H1 (cell line): ENCODE data around the gene CLCNKB. TPM values are rescaled to one million over a fixed set of nuclear protein-coding genes. Genes with fewer than 3 reads are reported as not detected.
A peak's percentile ranks its signal among the peaks of the same experiment; 100 is the strongest.

Experiments
- CTCF ChIA-PET: fragments of 300-600 bp; sonication (Branson Sonifier 250); formaldehyde crosslinking; loops from one replicate; lab custom pipeline; 2021; ENCODE audit not compliant: partially characterized antibody; lab: Charles Lee
- POLR2A ChIA-PET: fragments of 300-600 bp; sonication (Branson Sonifier 250); formaldehyde crosslinking; loops from one replicate; lab custom pipeline; 2021; ENCODE audit warnings: inconsistent platforms; ENCODE audit not compliant: partially characterized antibody; lab: Charles Lee
- DNase-seq, 2 experiments: peaks; one replicate each; pipeline versions ENCODE4 v3.0.0 to v3.0.0-alpha.2; 2010 to 2022; ENCODE audit warnings: low spot score in 2 of 2, low read depth in 1 of 2, mixed read lengths in 1 of 2
- FAIRE-seq: peaks from 2 replicates; lab custom pipeline; 2011; peaks lifted over from hg19 to GRCh38; lab: Jason Lieb, UNC
- H2AFZ ChIP-seq: 2 replicates; pipeline ENCODE4 v1.8.1; 2012; ENCODE audit warnings: low read length, inconsistent platforms
- H2AK5ac ChIP-seq: 2 replicates; pipeline ENCODE4 v1.6.1; 2013; ENCODE audit warnings: low read depth, low read length
- H2BK120ac ChIP-seq: replicated peaks from 2 replicates; pipeline ENCODE3; 2013; ENCODE audit warnings: low read depth, low read length, inconsistent platforms
- H2BK12ac ChIP-seq: 2 replicates; pipeline ENCODE4 v1.6.1; 2013; ENCODE audit warnings: low read depth, low read length
- H2BK15ac ChIP-seq: 2 replicates; pipeline ENCODE4 v1.6.1; 2013; ENCODE audit warnings: low read length
- H2BK20ac ChIP-seq: 2 replicates; pipeline ENCODE4 v1.6.1; 2013; ENCODE audit warnings: low read length
- H2BK5ac ChIP-seq: 2 replicates; pipeline ENCODE4 v1.6.1; 2013; ENCODE audit warnings: low read depth, low read length
- H3K14ac ChIP-seq: 2 replicates; pipeline ENCODE4 v1.6.1; 2013; ENCODE audit warnings: inconsistent platforms; ENCODE audit not compliant: insufficient read length
- H3K18ac ChIP-seq: 2 replicates; pipeline ENCODE4 v1.6.1; 2013; ENCODE audit warnings: low read length; ENCODE audit errors: extremely low read depth
- H3K23ac ChIP-seq: 2 replicates; pipeline ENCODE4 v1.6.1; 2013; ENCODE audit warnings: inconsistent platforms; ENCODE audit not compliant: insufficient read length
- H3K23me2 ChIP-seq: 2 replicates; pipeline ENCODE4 v1.6.1; 2013; ENCODE audit warnings: low read depth, low read length
- H3K27ac ChIP-seq: 2 replicates; pipeline ENCODE4 v1.6.1; 2011; ENCODE audit warnings: low read depth, low read length, inconsistent platforms
- H3K27me3 ChIP-seq, 4 experiments: replicated peaks in 1 of 4; 1 replicate in 1 of 4; 2 replicates in 3 of 4; pipeline versions ENCODE4 v1.6.1 to v1.8.1; 2011 to 2013; ENCODE audit warnings: low read length in 3 of 4, mild to moderate bottlenecking in 3 of 4, inconsistent platforms in 2 of 4, mixed read lengths in 2 of 4, moderate library complexity in 1 of 4; ENCODE audit not compliant: control insufficient read depth in 3 of 4, insufficient read depth in 3 of 4; ENCODE audit errors: extremely low read depth in 1 of 4
- H3K36me3 ChIP-seq, 4 experiments: 2 replicates each; pipeline versions ENCODE4 v1.6.1 to v1.8.1; 2011 to 2013; ENCODE audit warnings: mild to moderate bottlenecking in 4 of 4, low read length in 3 of 4, moderate library complexity in 2 of 4, control low read depth in 1 of 4, inconsistent platforms in 1 of 4; ENCODE audit not compliant: insufficient read depth in 4 of 4, control insufficient read depth in 2 of 4
- H3K4ac ChIP-seq: replicated peaks from 2 replicates; pipeline ENCODE3; 2013; ENCODE audit warnings: low read length, low read depth, mixed read lengths, inconsistent platforms; ENCODE audit not compliant: insufficient read length
- H3K4me1 ChIP-seq, 4 experiments: replicated peaks in 1 of 4; 1 replicate in 1 of 4; 2 replicates in 3 of 4; pipeline versions ENCODE4 v1.6.1 to v1.8.1; 2011 to 2013; ENCODE audit warnings: low read length in 3 of 4, inconsistent platforms in 2 of 4, mixed read lengths in 1 of 4; ENCODE audit not compliant: insufficient read depth in 4 of 4, control insufficient read depth in 3 of 4
- H3K4me2 ChIP-seq, 2 experiments: 2 replicates each; pipeline versions ENCODE4 v1.6.1 to v1.8.1; 2011 to 2013; ENCODE audit warnings: low read depth in 2 of 2, low read length in 2 of 2, control low read depth in 1 of 2, inconsistent platforms in 1 of 2, mild to moderate bottlenecking in 1 of 2; ENCODE audit not compliant: insufficient read depth in 1 of 2
- H3K4me3 ChIP-seq, 4 experiments: fragments of 200-600, 300-600 bp in 1 of 4; sonication (generic), shearing (Covaris generic), sonication (Bioruptor Twin) in 1 of 4; 2 replicates each; pipeline versions ENCODE4 v1.5.1 to v1.8.1; 2011 to 2016; ENCODE audit warnings: low read length in 4 of 4, low read depth in 3 of 4, control low read depth in 2 of 4, inconsistent platforms in 2 of 4, mild to moderate bottlenecking in 2 of 4, mixed read lengths in 1 of 4, moderate library complexity in 1 of 4; ENCODE audit not compliant: insufficient read depth in 2 of 4; ENCODE audit errors: extremely low read depth in 1 of 4
- H3K56ac ChIP-seq: replicated peaks from 2 replicates; pipeline ENCODE3; 2013; ENCODE audit warnings: low read depth, mild to moderate bottlenecking, mixed read lengths, low read length, inconsistent platforms; ENCODE audit not compliant: insufficient read length
- H3K79me1 ChIP-seq: 2 replicates; pipeline ENCODE4 v1.6.1; 2013; ENCODE audit warnings: low read depth, low read length, control low read depth
- H3K79me2 ChIP-seq, 2 experiments: 2 replicates each; pipeline versions ENCODE4 v1.6.1 to v1.8.1; 2012 to 2013; ENCODE audit warnings: low read length in 2 of 2, mild to moderate bottlenecking in 2 of 2, inconsistent platforms in 1 of 2; ENCODE audit not compliant: insufficient read depth in 2 of 2, control insufficient read depth in 1 of 2
- H3K9ac ChIP-seq, 4 experiments: replicated peaks in 1 of 4; 1 replicate in 1 of 4; 2 replicates in 3 of 4; pipeline versions ENCODE4 v1.6.1 to v1.8.1; 2011 to 2013; ENCODE audit warnings: low read depth in 3 of 4, low read length in 3 of 4, control low read depth in 2 of 4, mild to moderate bottlenecking in 2 of 4, moderate library complexity in 2 of 4, inconsistent platforms in 1 of 4; ENCODE audit errors: extremely low read depth in 1 of 4
- H3K9me3 ChIP-seq, 2 experiments: 2 replicates each; pipeline versions ENCODE4 v1.6.1 to v1.8.1; 2012 to 2013; ENCODE audit warnings: mild to moderate bottlenecking in 2 of 2, moderate library complexity in 2 of 2, control low read depth in 1 of 2, inconsistent platforms in 1 of 2, low read depth in 1 of 2, low read length in 1 of 2, mixed read lengths in 1 of 2; ENCODE audit not compliant: insufficient read depth in 2 of 2
- H4K20me1 ChIP-seq, 2 experiments: replicated peaks in 1 of 2; 2 replicates each; pipeline versions ENCODE3 to v1.8.1; 2011 to 2013; ENCODE audit warnings: inconsistent platforms in 2 of 2, low read length in 2 of 2, mild to moderate bottlenecking in 1 of 2; ENCODE audit not compliant: insufficient read depth in 2 of 2, control insufficient read depth in 1 of 2
- H4K5ac ChIP-seq: 2 replicates; pipeline ENCODE4 v1.6.1; 2013; ENCODE audit warnings: low read length, low read depth, mixed read lengths, inconsistent platforms; ENCODE audit not compliant: insufficient read length
- H4K8ac ChIP-seq: 2 replicates; pipeline ENCODE4 v1.8.0; 2013; ENCODE audit warnings: mild to moderate bottlenecking, moderate library complexity, low read length, inconsistent platforms; ENCODE audit not compliant: insufficient read depth; ENCODE audit errors: extremely low read depth
- H4K91ac ChIP-seq: replicated peaks from 2 replicates; pipeline ENCODE3; 2013; ENCODE audit warnings: low read length, mixed read lengths, inconsistent platforms; ENCODE audit not compliant: insufficient read length
- GABPA ChIP-seq: IDR thresholded peaks from 2 replicates; pipeline ENCODE4 v1.6.1; 2011; ENCODE audit warnings: mild to moderate bottlenecking, low read length, moderate library complexity, borderline replicate concordance; ENCODE audit not compliant: insufficient read depth
- JUN ChIP-seq: IDR thresholded peaks from 2 replicates; pipeline ENCODE4 v1.6.1; 2011; ENCODE audit warnings: low read depth, mild to moderate bottlenecking, improper control_type of control experiment, low read length
- RAD21 ChIP-seq, 2 experiments: IDR thresholded peaks in 1 of 2; conservative IDR thresholded peaks in 1 of 2; 2 replicates each; pipeline ENCODE4 v1.6.1; 2011; ENCODE audit warnings: low read depth in 2 of 2, low read length in 2 of 2, improper control_type of control experiment in 1 of 2, inconsistent platforms in 1 of 2, mild to moderate bottlenecking in 1 of 2, moderate library complexity in 1 of 2
- TEAD4 ChIP-seq: IDR thresholded peaks from 2 replicates; pipeline ENCODE4 v1.6.1; 2012; ENCODE audit warnings: low read depth, low read length, inconsistent platforms, mixed read lengths
- YY1 ChIP-seq: IDR thresholded peaks from 2 replicates; pipeline ENCODE4 v1.6.1; 2011; ENCODE audit warnings: low read depth, mild to moderate bottlenecking, low read length
- WGBS, 2 experiments: shearing (Covaris generic) in 1 of 2; methylation state at CpG; one replicate each; pipeline versions ENCODE4 v1.1.6 to v1.1.7; 2013 to 2015; ENCODE audit warnings: low lambda C conversion rate in 2 of 2, mixed read lengths in 2 of 2, inconsistent platforms in 1 of 2, low coverage in 1 of 2, missing lambda C conversion rate in 1 of 2; ENCODE audit not compliant: insufficient replicate concordance in 2 of 2, insufficient coverage in 1 of 2, insufficient read length in 1 of 2; ENCODE audit errors: extremely low coverage in 1 of 2, missing lambda C conversion rate in 1 of 2; 5-methylcytosine and 5-hydroxymethylcytosine counted together
- polyA plus RNA-seq, 7 experiments: library from polyadenylated mRNA; depleted of rRNA in 3 of 7; stranded (reverse) in 5 of 7; unstranded in 2 of 7; fragments of >200 nt in 5 of 7; fragments of 200-250 nt in 2 of 7; gene quantifications; 1 replicate in 5 of 7; 2 replicates in 1 of 7; 4 replicates in 1 of 7; pipeline versions ENCODE4 v1.2.1 to v1.2.3, GENCODE V29; 2011 to 2013; ENCODE audit warnings: missing spikeins in 2 of 7, mixed read lengths in 2 of 7
- total RNA-seq: library from RNA; stranded (reverse); fragmentation: NEBNext Ultra II Directional; extraction: Animal tissue kit (Norgen Biotek cat#: 25700); gene quantifications from 2 replicates; pipeline ENCODE4 v1.2.1, GENCODE V29; 2021
- TF ChIP-seq, protein P1 (sequence below), 3 experiments: IDR thresholded peaks; 1 replicate in 2 of 3; 2 replicates in 1 of 3; pipeline versions ENCODE4 v1.5.1 to v1.6.1; 2011; ENCODE audit warnings: low read length in 3 of 3, mild to moderate bottlenecking in 3 of 3, inconsistent platforms in 2 of 3, low read depth in 1 of 3, moderate library complexity in 1 of 3; ENCODE audit not compliant: insufficient read depth in 1 of 3; ENCODE audit errors: control extremely low read depth in 1 of 3

Gene CLCNKB
- total and polyA plus RNA-seq, 2 of the 8 experiments (the other 6 are each of a cell fraction or from before 2014, with no cell fraction given) = 1.2 to 3.5 TPM

DNA sequence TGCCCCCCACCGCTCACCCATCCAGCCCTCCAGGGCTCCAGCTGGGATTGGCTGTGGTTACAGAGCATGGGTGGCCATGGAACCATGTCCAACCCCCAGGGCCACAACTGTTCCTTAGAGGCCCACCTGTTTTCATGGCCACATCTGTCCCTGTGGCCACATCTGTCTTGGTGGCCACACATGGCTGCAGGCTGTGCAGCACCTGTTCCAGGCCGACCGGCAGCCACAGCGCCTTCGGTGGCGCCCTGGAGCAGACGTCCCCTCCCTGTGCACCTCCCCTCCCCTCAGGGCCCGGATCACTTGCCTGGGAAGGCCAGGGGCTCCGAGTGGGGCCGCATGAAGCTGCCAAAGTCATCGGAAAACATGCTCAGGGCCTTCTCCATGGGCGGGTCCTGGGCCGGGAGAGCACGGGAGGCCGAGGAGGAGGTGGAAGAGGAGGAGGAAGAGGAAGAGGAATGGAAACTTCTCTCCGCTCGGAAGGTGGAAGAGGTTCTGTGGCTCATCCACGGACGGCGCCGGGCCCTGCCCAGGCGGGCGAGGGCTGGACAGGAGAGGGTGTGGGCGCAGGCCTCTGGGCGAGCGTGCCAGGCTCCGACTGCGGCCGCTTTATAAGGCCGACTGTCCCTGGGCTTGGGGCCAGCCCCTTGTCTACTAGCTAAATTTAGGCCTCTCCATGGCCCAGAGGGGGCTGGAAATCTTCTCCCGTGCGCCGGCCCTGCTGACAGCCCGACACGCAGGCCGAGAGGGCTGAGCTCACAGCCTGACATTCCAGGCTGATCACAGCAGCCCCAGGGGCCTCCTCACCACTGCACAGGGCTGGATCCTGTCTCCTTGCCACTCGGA is 25.9 kb upstream of the CLCNKB start, which contains the start of gene HSPB7:
HSPB7 (minus strand) TSS at position 583 of the 843 bp plus-strand sequence; CDS start at position 503, 80 bp downstream.
- no peaks in the 10 kb centered on the region; the same call in 1 of the 2 replicates for H3K23me2 ChIP-seq
- H3K9me3 ChIP-seq = no peaks in the 10 kb centered on the region
- FAIRE-seq (no peak), DNase-seq (no peak)
- POLR2A ChIA-PET = interaction anchor here (1.3 kb wide), 1 partner anchor 9 kb away, joined by 5 read pairs; no protein-coding TSS in a partner anchor
- no peak within 1 kb of the TSS for H3K14ac ChIP-seq
- peak; percentile 59; the same call in 1 of the 2 replicates for TF ChIP-seq TEAD4
- 0 out of 2 replicates have a peak, but pooled peaks have one; percentile 5 for TF ChIP-seq YY1
- no peak for TF ChIP-seq JUN
- peak in 1 of 2 experiments; percentile 19; a peak in 2 of 4 replicates for TF ChIP-seq RAD21 (IDR thresholded peaks at IDR 0.05 in 1 of 2, conservative IDR thresholded peaks at IDR 0.05 in 1 of 2; ENCODE audit: low read depth in 2 of 2, low read length in 2 of 2)
- TF ChIP-seq GABPA = peak; percentile 29; the same call in 1 of the 2 replicates
- TF ChIP-seq, protein P1, sequence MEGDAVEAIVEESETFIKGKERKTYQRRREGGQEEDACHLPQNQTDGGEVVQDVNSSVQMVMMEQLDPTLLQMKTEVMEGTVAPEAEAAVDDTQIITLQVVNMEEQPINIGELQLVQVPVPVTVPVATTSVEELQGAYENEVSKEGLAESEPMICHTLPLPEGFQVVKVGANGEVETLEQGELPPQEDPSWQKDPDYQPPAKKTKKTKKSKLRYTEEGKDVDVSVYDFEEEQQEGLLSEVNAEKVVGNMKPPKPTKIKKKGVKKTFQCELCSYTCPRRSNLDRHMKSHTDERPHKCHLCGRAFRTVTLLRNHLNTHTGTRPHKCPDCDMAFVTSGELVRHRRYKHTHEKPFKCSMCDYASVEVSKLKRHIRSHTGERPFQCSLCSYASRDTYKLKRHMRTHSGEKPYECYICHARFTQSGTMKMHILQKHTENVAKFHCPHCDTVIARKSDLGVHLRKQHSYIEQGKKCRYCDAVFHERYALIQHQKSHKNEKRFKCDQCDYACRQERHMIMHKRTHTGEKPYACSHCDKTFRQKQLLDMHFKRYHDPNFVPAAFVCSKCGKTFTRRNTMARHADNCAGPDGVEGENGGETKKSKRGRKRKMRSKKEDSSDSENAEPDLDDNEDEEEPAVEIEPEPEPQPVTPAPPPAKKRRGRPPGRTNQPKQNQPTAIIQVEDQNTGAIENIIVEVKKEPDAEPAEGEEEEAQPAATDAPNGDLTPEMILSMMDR (IDR thresholded peaks at IDR 0.05; ENCODE audit: control extremely low read depth in 1 of 3, insufficient read depth in 1 of 3, low read depth in 1 of 3, low read length in 3 of 3) = peak in 2 of 3 experiments; percentile 36 to 37; a peak in 3 of 4 replicates
- H3K36me3 ChIP-seq = no peaks in the 10 kb centered on the region
- no peak within 1 kb of the TSS for H4K91ac ChIP-seq
- no peak within 1 kb of the TSS for H3K4me2 ChIP-seq
- no peaks in the 10 kb centered on the region for H3K79me1 ChIP-seq
- no peak within 1 kb of the TSS for H2AK5ac ChIP-seq
- peaks cover 0 to 4% (median under 1%) of the 10 kb centered on the region in 4 experiments; a peak in 3 of 7 replicates for H3K27me3 ChIP-seq
- peaks cover 5 to 34% (median 14%) of the 10 kb centered on the region in 4 experiments for H3K4me1 ChIP-seq
- no peak within 1 kb of the TSS; the same call in 1 of the 2 replicates for H3K18ac ChIP-seq
- no peaks in the 10 kb centered on the region for H3K79me2 ChIP-seq
- peak within 1 kb of the TSS; percentile 84; the same call in 1 of the 2 replicates for H2BK12ac ChIP-seq
- 66% methylated on average over 35 of the region's 37 CpGs; no CpG with 5 or more reads in 1 of the 2 experiments for WGBS, 2 experiments
- H3K27ac ChIP-seq = no peak within 1 kb of the TSS
- H2BK15ac ChIP-seq = peak within 1 kb of the TSS; percentile 61; the same call in 1 of the 2 replicates
- no peak within 1 kb of the TSS for H2AFZ ChIP-seq
- no peak within 1 kb of the TSS for H4K5ac ChIP-seq
- H3K9ac ChIP-seq = no peak within 1 kb of the TSS
- no peak within 1 kb of the TSS for H2BK120ac ChIP-seq
- peak within 1 kb of the TSS; percentile 16 for H4K8ac ChIP-seq
- H3K4me3 ChIP-seq = no peak within 1 kb of the TSS
- no peak within 1 kb of the TSS for H3K4ac ChIP-seq
- H3K23ac ChIP-seq = no peak within 1 kb of the TSS
- H3K56ac ChIP-seq = no peak within 1 kb of the TSS
- peak within 1 kb of the TSS; percentile 16; the same call in 1 of the 2 replicates for H2BK5ac ChIP-seq
- no peaks in the 10 kb centered on the region for H4K20me1 ChIP-seq
- H2BK20ac ChIP-seq = no peak within 1 kb of the TSS
- CTCF ChIA-PET = interaction anchor here (0.8 to 6.7 kb wide), 11 partner anchors 8 to 351 kb away, joined by 3 to 74 read pairs (median 3); no protein-coding TSS in a partner anchor
